ENCODE measurements around the gene PIGC.

Gene PIGC

DNA sequence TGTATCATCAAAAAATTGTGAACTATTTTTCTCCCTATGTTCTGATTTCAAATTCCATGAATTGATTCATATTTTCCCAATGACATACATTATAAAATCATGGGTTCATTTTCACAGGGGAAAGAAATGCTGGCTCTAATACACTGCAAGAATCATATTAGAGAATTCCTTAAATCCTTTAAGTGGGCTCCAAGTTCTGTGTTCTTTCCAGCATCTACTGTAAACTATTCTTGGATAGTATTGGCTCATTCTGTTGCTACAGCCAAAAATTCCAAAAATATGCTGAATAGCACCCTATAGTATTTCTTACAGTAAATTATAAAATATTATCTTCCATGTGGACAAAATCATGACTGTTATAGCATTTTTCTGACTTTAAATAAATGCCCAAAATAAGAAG is 42.4 kb downstream of the PIGC start:
- no peak for TF ChIP-seq CTCF (IDR thresholded peaks at IDR 0.05; ENCODE audit: extremely low read depth, insufficient read depth, missing control alignments)
- in situ Hi-C loops (cut with MboI; ENCODE audit: low pct_unique_long_range_greater_than_20kb, low sequenced_read_pairs, unreplicated experiment), result loop anchor here (25.0 kb wide), 1 partner anchor 589 kb away; no protein-coding TSS in a partner anchor
- DNase-seq (ENCODE audit: low spot score), result no peak

DNA sequence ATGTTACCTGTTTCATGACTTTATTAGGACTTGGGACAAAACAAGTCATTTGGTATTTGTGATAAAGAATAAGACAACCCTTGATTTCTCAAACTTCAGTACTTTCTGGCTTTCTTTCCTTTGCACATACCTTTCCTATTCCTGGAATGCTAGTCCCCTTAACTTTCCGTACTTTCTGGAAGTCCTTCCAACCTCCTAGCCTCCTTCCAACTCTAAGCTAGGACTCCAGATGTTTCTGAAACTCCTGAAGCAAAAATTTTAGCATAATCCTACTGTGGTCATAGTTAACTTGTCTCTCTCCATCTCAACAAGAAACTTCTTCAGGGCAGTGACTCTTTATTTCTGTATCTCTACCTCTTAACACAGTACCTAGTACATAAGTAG is 43.2 kb downstream of the PIGC start:
- no peak for DNase-seq (ENCODE audit: low spot score)
- in situ Hi-C loops (cut with MboI; ENCODE audit: low pct_unique_long_range_greater_than_20kb, low sequenced_read_pairs, unreplicated experiment), result loop anchor here (25.0 kb wide), 1 partner anchor 588 kb away; no protein-coding TSS in a partner anchor
- no peak for TF ChIP-seq CTCF (IDR thresholded peaks at IDR 0.05; ENCODE audit: extremely low read depth, insufficient read depth, missing control alignments)

- TF ChIP-seq CTCF (IDR thresholded peaks at IDR 0.05; ENCODE audit: extremely low read depth, insufficient read depth, missing control alignments), result no peak
- in situ Hi-C loops (cut with MboI; ENCODE audit: low pct_unique_long_range_greater_than_20kb, low sequenced_read_pairs, unreplicated experiment), result loop anchor here (10.0 to 25.0 kb wide), 4 partner anchors 55 to 588 kb away; no protein-coding TSS in a partner anchor
- DNase-seq (ENCODE audit: low spot score), result no peak
Observed at GRCh38 chr1:172399756-172400721, 43.8 kb downstream of the PIGC start.

DNA sequence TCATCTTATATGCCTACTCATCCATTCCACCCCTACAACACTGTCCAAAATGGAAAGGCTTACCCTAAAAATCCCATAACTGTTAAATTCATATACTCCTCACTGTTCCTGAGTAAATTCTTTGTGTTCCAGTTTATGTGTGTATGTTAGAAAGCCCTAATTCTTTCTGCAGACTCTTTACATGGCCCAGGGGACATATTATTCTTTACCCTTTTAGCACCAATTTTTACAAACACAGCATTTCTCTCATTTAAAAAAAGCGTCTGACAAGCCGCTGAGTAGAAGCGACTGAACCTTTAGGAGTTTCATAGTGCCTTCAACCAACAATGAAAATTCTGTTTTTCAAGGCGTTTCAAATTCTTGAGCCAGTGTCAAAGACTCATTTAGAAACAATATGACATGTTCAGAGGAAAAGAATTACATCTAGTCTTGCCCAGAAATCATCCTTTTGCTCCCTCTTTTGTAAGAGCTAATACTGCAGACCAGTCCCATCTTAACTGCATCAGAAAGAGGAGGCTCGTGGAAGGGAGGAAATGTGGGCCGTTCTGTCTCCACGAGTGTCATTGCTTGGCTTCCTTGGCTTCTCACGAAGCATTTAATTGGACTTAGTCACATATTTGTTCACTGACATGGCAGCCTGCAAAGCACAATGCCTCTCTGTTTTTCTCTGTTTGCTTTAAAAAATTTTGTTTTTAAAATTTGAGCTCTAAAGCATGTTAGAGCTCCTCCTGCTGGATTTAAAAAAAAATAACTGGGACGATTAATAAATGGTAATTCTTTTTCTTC is 44.7 kb downstream of the PIGC start:
- in situ Hi-C loops (cut with MboI; ENCODE audit: low pct_unique_long_range_greater_than_20kb, low sequenced_read_pairs, unreplicated experiment), result loop anchor here (10.0 to 25.0 kb wide), 3 partner anchors 54 to 394 kb away; no protein-coding TSS in a partner anchor
- peak; percentile 21 for DNase-seq (ENCODE audit: low spot score)
- peak; percentile 35 for TF ChIP-seq CTCF (IDR thresholded peaks at IDR 0.05; ENCODE audit: extremely low read depth, insufficient read depth, missing control alignments)

GRCh38 chr1:172398193-172398592 is 45.7 kb downstream of the PIGC start:
- DNase-seq (ENCODE audit: low spot score), result no peak
- no peak for TF ChIP-seq CTCF (IDR thresholded peaks at IDR 0.05; ENCODE audit: extremely low read depth, insufficient read depth, missing control alignments)
- in situ Hi-C loops (cut with MboI; ENCODE audit: low pct_unique_long_range_greater_than_20kb, low sequenced_read_pairs, unreplicated experiment), result loop anchor here (10.0 to 25.0 kb wide), 3 partner anchors 53 to 393 kb away; no protein-coding TSS in a partner anchor

- in situ Hi-C loops (cut with MboI; ENCODE audit: low pct_unique_long_range_greater_than_20kb, low sequenced_read_pairs, unreplicated experiment), result loop anchor here (10.0 to 25.0 kb wide), 3 partner anchors 53 to 393 kb away; no protein-coding TSS in a partner anchor
- TF ChIP-seq CTCF (IDR thresholded peaks at IDR 0.05; ENCODE audit: extremely low read depth, insufficient read depth, missing control alignments), result no peak
- DNase-seq (ENCODE audit: low spot score), result no peak
Observed at GRCh38 chr1:172397633-172398032, 46.2 kb downstream of the PIGC start.
